Prostate gland (tissue), 2 donors: ENCODE data around the gene CST7. TPM values are rescaled to one million over a fixed set of nuclear protein-coding genes. Genes with fewer than 3 reads are reported as not detected.

Source experiments
- DNase-seq: peaks from one replicate; pipeline ENCODE4 v3.0.0-alpha.2; 2019; ENCODE audit warnings: low spot score
- H3K27ac ChIP-seq, 2 donors: fragments of 200-600 bp; sonication (generic); 2 replicates each; pipeline ENCODE4 v1.5.1; 2017 to 2019
- H3K27me3 ChIP-seq: fragments of 200-600 bp; sonication (generic); replicated peaks from 2 replicates; pipeline ENCODE4 v1.5.1; 2019; ENCODE audit not compliant: insufficient read depth
- H3K36me3 ChIP-seq, 2 donors: fragments of 200-600 bp; sonication (generic); 1 replicate in 1 of 2; 2 replicates in 1 of 2; pipeline versions ENCODE4 v1.5.1 to v1.8.1; 2017 to 2019
- H3K4me1 ChIP-seq: fragments of 200-600 bp; sonication (generic); replicated peaks from 2 replicates; pipeline ENCODE4 v1.5.1; 2019
- H3K4me3 ChIP-seq, 2 donors: fragments of 200-600 bp; sonication (generic); 2 replicates each; pipeline ENCODE4 v1.5.1; 2017 to 2019
- H3K9me3 ChIP-seq: fragments of 200-600 bp; sonication (generic); 2 replicates; pipeline ENCODE4 v1.5.1; 2017
- CTCF ChIP-seq, 4 experiments: fragments of 200-600 bp in 2 of 4; fragments of 450-650 bp in 2 of 4; sonication (generic) in 2 of 4; IDR thresholded peaks; 1 replicate in 3 of 4; 2 replicates in 1 of 4; pipeline ENCODE4 v1.5.1; 2016 to 2019; ENCODE audit warnings: antibody characterized with exemption in 4 of 4, mild to moderate bottlenecking in 2 of 4, moderate library complexity in 2 of 4
- POLR2A ChIP-seq: fragments of 450-650 bp; IDR thresholded peaks from one replicate; pipeline ENCODE4 v1.6.1; 2016; ENCODE audit warnings: antibody characterized with exemption, mild to moderate bottlenecking
- POLR2AphosphoS5 ChIP-seq: sonication (generic); formaldehyde crosslinking; IDR thresholded peaks from one replicate; pipeline ENCODE4 v1.6.1; 2017; ENCODE audit warnings: antibody characterized with exemption
- WGBS: methylation state at CpG from one replicate; pipeline ENCODE4 v1.1.5; 2018; 5-methylcytosine and 5-hydroxymethylcytosine counted together
- intact Hi-C: fragments of 100-400 bp; cut with DNase I; formaldehyde crosslinking; loops from one replicate; pipeline ENCODE4 v1.14.2; 2022
- total RNA-seq, 2 donors: library from RNA; depleted of rRNA; stranded (reverse); fragments of >200 nt; gene quantifications; one replicate each; pipeline ENCODE4 v1.1.0, GENCODE V29; 2016

Gene CST7
- total RNA-seq, 2 donors from 2014 or later = 1.2 to 3.6 TPM

DNA sequence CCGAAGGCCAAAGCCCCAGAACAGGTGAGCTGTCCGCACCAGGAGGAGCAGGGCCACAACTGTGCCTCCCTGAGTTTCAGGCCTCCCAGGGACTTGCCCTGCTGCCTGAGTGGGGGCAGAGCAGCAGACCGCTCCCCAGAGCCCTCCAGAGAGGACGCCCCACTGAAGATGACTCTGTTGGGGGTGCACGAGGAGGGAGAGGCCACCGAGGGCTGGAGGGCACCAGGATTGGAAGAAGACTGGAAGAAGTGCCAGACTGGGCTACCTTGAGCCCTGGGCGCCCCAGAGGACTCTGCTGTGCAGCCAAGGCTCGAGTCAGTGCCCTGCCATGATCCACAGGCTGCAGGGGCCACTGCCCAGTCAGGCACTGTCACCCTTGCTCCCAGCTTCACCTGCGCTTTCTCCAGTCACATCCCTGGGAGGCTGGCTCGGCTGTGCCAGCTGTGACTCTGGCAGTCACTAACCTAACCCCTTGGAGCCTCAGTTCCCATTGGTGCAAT, 11.3 kb downstream of the CST7 start:
- intact Hi-C loops = no loop called here
- TF ChIP-seq CTCF (IDR thresholded peaks at IDR 0.05) = no peak
- TF ChIP-seq POLR2A = no peak
- no peak for TF ChIP-seq POLR2AphosphoS5
- Histone ChIP-seq H3K4me1 (no peaks in the 10 kb centered on the region), H3K36me3 (no peaks in the 10 kb centered on the region), H3K27me3 (no peaks in the 10 kb centered on the region), H3K27ac (no peak overlapping the region), H3K9me3 (no peaks in the 10 kb centered on the region), H3K4me3 (no peak overlapping the region)
- 94% methylated on average over 10 of the region's 10 CpGs for WGBS
- DNase-seq = no peak

DNA sequence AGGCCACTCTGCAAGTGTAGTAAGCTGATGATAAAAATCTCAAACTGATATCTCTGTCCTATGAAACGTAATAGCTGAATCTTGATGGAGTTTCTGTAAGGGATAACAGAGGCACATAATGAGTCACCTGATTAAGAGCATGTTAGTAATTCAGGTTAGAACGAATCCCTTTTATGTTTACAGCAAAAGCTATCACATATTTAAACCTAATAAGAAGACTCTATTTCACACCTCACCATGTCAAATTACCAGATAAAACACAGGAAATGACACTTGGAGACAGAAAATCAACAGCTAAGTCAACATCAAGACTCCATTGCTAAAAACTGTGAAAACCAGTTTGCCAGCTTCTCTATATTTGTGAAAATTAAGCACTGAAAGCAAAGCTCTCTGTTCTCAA, 11.8 kb downstream of the CST7 start:
- intact Hi-C loops = no loop called here
- Histone ChIP-seq H3K9me3 (no peaks in the 10 kb centered on the region), H3K36me3 (no peaks in the 10 kb centered on the region), H3K4me1 (no peaks in the 10 kb centered on the region), H3K27ac (no peak overlapping the region), H3K4me3 (no peak overlapping the region), H3K27me3 (no peaks in the 10 kb centered on the region)
- no peak for DNase-seq
- TF ChIP-seq CTCF (IDR thresholded peaks at IDR 0.05) (no peak), POLR2A (no peak), POLR2AphosphoS5 (no peak)
- WGBS = 33% methylated on average over 2 of the region's 2 CpGs

DNA sequence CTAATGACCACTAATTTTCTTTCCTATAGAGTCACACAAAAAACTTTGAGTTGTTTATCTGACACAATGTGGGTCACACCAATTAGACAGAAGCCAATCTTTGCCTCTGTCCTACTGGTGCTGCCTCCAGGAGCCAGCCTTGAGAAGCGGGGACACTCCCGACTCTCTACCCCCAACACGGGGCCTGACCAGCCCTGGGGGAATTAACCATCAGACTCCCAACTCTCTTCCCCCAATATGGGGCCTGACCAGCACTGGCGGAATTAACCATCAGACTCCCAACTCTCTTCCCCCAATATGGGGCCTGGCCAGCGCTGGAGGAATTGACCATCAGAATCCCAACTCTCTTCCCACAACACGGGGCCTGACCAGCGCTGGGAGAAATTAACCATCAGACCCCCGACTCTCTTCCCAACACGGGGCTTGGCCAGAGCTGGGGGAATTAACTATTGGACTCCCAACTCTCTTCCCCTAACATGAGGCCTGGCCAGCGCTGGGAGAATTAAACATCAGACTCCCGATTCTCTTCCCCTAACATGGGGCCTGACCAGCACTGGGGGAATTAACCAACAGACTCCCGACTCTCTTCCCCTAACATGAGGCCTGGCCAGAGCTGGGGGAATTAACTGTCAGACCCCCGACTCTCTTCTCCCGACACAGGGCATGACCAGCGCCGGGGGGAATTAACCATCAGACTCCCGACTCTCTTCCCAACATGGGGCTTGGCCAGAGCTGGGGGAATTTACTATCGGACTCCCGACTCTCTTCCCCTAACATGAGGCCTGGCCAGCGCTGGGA, 12.5 kb downstream of the CST7 start:
- no peak for TF ChIP-seq CTCF (IDR thresholded peaks at IDR 0.05)
- no peak for TF ChIP-seq POLR2A
- TF ChIP-seq POLR2AphosphoS5 = no peak
- Histone ChIP-seq H3K4me3 (no peak overlapping the region), H3K9me3 (no peaks in the 10 kb centered on the region), H3K27me3 (no peaks in the 10 kb centered on the region), H3K27ac (no peak overlapping the region), H3K4me1 (no peaks in the 10 kb centered on the region), H3K36me3 (no peaks in the 10 kb centered on the region)
- 85% methylated on average over 20 of the region's 20 CpGs for WGBS
- intact Hi-C loops = no loop called here
- DNase-seq = no peak

GRCh38 chr20:24962182-24962492, 13.1 kb downstream of the CST7 start:
- no peak for DNase-seq
- Histone ChIP-seq H3K27ac (no peak overlapping the region), H3K9me3 (no peaks in the 10 kb centered on the region), H3K27me3 (no peaks in the 10 kb centered on the region), H3K4me3 (no peak overlapping the region), H3K4me1 (no peaks in the 10 kb centered on the region), H3K36me3 (no peaks in the 10 kb centered on the region)
- intact Hi-C loops = no loop called here
- TF ChIP-seq CTCF (IDR thresholded peaks at IDR 0.05) (no peak), POLR2A (no peak), POLR2AphosphoS5 (no peak)
- 95% methylated on average over 2 of the region's 2 CpGs for WGBS

DNA sequence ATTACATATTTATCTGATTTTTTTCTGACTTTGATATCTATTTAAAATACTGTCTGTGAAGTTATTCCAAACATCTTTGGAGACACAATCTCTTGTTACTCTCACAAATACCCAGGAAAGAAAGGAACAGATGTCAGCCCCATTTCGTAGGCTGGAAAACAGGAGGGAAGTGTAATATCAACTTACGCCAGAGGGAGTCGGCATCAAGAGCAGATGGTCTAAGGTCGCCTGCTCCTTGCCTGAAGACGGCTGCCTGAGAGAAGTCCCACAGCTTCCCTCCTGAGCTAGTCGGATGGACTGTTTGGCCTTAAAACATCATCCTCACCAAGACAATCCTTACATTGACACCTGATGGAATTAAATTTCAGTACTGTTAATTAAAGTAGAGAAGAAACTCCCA, 13.4 kb downstream of the CST7 start:
- WGBS = 88% methylated on average over 6 of the region's 6 CpGs

More for the DNA sequence above, 13.4 kb downstream of the CST7 start:
- Histone ChIP-seq H3K9me3 (no peaks in the 10 kb centered on the region), H3K4me3 (no peak overlapping the region), H3K4me1 (no peaks in the 10 kb centered on the region), H3K27ac (no peak overlapping the region), H3K27me3 (no peaks in the 10 kb centered on the region), H3K36me3 (no peaks in the 10 kb centered on the region)
- TF ChIP-seq CTCF (IDR thresholded peaks at IDR 0.05) (no peak), POLR2A (no peak), POLR2AphosphoS5 (no peak)
- intact Hi-C loops = no loop called here
- no peak for DNase-seq
